GM19238 (cell line): ENCODE results near the gene OR3A2.
"Not testable (repeated sequence)": the region's sequence is repeated elsewhere in the genome, so short reads cannot be mapped to it uniquely, and the experiment has no call there.

Source experiments
- DNase-seq: peaks from one replicate; pipeline ENCODE4 v3.0.0; 2011; ENCODE audit warnings: low spot score; ENCODE audit not compliant: insufficient read length

Gene OR3A2

DNA sequence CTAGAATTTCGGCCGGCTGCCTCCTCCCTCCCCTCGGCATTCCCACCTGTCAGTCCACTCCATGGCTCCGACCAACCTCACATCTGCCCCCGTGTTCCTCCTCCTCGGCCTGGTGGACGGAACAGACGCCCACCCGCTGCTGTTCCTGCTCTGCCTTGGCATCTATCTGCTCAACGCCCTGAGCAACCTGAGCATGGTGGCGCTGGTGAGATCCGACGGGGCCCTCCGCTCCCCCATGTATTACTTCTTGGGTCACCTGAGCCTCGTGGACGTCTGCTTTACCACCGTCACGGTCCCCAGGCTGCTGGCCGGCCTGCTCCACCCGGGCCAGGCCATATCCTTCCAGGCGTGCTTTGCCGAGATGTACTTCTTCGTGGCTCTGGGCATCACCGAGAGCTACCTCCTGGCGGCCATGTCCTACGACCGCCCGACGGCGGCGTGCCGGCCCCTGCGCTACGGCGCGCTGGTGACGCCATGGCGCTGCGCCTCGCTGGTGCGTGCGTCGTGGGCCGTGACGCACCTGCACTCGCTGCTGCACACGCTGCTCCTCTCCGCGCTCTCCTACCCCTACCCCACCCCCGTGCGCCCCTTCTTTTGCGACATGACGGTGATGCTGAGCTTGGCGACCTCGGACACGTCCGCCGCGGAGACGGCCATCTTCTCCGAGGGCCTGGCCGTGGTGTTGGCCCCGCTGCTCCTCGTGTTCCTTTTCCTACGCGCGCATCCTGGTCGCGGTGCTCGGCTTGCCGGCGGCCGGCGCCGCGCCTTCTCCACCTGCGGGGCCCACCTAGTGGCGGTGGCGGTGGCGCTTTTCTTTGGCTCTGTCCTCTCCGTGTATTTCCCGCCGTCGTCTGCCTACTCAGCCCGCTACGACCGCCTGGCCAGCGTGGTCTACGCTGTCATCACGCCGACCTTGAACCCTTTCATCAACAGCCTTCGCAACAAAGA lies at the start of gene OR3A2:
OR3A2 (minus strand) TSS at position 440 of the 948 bp plus-strand sequence.
- no peak for DNase-seq

DNA sequence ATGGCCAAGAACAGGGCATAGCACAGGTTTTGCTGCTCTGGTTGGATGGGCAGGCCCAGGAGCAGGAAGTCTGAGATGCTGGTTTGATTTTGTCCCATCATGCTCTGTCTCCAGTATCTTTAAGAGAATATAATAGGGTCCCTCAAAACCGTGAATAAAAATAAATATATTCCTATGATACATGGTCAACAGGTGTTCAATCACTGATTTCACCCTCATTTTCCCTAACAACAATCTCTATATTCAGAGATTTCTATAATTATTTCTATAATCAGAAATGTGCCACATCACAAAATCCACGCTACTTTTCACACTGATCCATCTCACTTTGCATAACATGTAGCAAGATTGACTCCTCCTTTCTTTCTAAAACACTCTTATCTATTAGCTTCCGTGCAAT lies 47.6 kb upstream of the OR3A2 start, which contains the start of gene OR1E2:
OR1E2 (minus strand) TSS at position 101 of the 400 bp plus-strand sequence; CDS start at position 101, 0 bp downstream.
- no peak for DNase-seq

DNA sequence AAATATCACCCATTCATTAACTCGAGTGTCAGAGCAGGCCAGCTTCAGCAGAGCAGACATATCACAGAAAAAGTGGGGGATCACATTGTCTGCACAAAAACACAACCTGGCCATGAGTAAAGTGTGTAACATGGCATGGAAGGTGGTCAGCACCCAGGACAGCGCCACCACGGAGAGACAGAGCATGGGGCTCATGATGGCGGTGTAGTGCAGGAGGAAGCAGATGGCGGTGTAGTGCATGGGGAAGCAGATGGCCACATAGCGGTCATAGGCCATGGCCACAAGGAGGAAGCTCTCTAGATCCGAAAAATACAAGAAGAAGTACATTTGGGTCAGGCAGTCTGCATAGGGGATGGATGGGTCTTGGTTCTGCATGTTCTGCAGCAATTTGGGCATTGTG lies 47.1 kb upstream of the OR3A2 start:
- not testable (repeated sequence) for DNase-seq

DNA sequence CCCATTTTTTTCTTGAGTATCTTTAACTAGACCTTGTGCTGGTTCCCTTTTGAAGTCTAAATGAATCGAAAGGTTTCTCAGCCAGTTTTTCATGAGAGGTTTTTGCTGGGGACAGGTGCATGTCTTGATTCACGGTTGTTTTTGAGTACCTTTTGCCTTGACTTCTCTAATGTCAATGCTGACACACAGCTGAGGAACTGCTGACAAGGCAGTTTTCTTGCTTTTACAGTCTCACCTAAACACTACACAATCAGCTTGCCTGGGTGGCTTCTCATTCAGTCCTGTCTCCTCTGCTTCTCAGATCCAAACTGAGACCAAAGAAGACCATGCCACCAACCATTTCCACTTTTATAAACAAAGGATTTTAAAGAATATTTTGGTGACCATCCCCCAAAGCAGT lies 32.1 kb upstream of the OR3A2 start:
- DNase-seq, result no peak

DNA sequence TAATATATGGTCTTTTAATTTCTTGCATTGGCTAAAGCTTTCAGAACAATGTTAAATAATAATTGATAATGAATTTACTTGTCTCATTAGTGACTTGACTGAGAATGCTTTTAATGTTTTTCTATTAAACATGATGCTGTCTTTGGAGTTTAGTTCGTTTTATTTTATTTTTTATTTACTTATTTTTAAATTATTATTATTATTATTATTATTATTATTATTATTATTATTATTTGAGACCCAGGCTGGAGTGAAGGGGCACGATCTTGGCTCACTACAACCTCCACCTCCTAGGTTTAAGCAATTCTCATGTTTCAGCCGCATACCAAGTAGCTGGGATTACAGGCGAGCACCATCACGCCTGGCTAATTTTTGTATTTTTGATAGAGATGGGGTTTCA lies 29.5 kb upstream of the OR3A2 start:
- no peak for DNase-seq

DNA sequence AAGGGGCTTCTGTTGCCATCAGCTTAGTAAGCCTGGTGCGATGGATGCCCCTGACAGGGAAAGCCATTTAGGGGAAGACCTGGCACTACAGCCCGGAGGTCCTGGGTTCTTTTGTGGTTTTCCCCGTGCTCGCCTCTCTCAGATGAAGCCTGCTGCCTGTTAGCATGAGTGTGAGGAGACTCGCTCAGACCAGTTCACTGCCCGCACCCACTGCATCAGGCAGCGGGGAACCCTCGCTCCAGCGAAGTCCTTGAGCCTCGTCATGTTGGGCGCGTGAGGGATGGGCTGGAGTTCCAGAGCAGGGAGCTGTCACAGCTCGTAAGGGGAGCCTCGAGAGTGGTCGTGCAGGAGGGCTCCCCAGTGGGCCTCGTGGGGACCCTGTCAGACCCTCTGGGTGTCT lies 26.1 kb upstream of the OR3A2 start:
- not testable (repeated sequence) for DNase-seq

DNA sequence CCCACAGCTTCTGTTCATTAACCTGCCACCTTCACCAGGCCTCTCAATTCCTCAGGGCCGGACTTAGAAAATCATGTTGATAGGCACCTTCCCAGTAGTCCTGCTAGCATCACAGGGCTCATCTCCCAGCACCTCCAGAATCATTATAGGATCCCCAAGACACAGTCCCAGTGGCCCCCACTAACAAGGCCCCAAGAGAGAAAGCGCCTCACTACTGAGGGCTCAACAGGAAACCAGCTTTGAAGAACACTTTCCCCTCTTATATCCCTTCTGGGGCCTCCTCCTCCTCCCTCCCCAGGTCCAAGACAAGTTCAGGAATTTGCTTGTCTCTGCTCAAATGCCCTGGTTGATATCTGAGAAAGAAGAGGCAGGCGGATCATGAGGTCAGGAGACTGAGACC lies 25.0 kb upstream of the OR3A2 start, which contains the start of gene OR3A3:
OR3A3 (plus strand) TSS at position 301 of the 400 bp plus-strand sequence.
- no peak for DNase-seq

DNA sequence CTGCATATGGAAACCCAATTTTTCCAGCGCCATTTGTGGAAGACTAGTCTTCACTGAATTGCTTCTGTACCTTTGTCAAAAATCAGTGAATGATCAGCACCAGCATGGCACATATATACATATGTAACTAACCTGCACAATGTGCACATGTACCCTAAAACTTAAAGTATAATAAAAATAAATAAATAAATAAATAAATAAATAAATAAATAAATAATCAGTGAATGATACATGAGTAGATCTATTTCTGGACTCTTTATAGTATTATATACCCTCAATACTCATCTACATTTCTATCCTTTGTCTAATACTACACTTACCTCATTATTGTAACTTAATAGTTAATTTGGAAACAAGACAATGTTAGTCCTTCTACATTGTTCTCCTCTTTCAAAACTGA lies 17.7 kb upstream of the OR3A2 start:
- DNase-seq, result not testable (repeated sequence)

DNA sequence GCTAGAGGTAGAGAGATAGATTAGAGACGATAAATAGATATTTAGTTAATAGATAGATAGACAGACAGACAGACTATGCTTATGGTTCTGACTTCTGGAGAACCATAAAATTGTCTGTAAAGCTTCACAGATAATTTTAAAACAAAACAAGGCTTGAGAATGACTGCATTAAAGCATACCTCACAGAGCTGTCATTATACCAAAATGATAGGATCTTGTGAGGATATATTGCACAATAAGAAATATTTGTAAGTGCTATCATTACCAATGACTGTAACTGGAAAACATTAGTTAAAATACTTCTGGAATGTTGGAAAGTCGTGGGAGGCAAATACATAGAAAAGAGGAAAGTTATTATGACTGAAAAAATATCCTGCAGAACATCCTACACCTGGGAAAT lies 15.7 kb upstream of the OR3A2 start:
- DNase-seq, result no peak

DNA sequence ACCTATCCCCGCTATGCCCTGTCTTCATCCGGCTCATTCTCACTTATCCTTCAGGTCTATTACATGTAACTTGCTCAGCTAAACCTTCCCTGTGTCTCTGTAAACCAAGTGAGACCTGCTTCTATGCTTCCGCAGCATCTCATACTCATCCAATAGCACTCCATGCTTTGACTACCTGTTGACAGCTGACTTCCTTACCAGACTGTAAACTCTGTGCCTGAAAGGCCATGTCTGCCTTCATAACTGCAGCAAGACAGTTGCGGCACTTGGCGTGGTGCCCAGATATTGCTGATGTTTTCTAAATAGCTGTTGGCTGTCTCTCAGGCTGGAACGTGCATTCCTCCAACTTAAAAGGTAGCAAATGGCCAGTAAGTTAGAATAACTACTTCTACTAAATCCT lies 13.9 kb upstream of the OR3A2 start:
- no peak for DNase-seq

DNA sequence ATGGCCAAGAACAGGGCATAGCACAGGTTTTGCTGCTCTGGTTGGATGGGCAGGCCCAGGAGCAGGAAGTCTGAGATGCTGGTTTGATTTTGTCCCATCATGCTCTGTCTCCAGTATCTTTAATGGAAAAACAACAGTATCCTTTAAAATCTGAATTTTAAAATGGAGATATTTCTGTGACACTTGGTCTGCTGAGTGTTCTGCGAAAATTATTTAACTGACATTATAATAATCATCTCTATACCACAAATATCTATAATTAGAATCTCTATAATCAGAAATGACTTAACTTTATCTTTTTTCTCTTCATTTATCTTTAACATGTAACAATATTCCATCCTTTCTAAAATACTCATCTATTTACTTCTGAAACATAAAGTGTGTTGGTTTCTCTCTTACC lies 12.2 kb upstream of the OR3A2 start, which contains the start of gene OR1E1:
OR1E1 (minus strand) TSS at position 101 of the 400 bp plus-strand sequence; CDS start at position 101, 0 bp downstream.
- DNase-seq, result no peak

DNA sequence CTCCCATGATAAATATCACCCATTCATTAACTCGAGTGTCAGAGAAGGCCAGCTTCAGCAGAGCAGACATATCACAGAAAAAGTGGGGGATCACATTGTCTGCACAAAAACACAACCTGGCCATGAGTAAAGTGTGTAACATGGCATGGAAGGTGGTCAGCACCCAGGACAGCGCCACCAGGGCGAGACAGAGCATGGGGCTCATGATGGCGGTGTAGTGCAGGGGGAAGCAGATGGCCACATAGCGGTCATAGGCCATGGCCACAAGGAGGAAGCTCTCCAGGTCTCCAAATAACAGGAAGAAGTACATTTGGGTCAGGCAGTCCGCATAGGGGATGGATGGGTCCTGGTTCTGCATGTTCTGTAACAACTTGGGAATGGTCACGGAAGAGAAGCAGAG lies 11.7 kb upstream of the OR3A2 start:
- DNase-seq, result not testable (repeated sequence)

DNA sequence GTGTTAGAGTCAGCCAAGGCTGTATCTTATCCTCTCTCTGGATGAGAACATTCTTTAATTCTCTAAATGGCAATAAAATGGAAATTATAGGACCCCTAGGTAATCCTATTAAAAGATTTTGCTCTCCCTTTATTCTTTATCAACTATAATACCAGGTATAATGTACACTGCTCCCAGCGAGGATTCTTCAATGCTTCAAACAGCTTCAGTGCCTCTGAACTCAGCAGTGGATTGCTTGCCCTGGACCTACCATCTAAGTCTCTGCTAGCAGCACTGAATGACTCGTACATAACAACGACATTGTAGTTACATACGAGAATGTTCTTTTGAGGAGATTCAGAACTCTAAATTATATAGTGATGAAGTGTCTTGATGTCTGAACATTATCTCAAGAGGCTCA lies 3.7 kb upstream of the OR3A2 start:
- no peak for DNase-seq

DNA sequence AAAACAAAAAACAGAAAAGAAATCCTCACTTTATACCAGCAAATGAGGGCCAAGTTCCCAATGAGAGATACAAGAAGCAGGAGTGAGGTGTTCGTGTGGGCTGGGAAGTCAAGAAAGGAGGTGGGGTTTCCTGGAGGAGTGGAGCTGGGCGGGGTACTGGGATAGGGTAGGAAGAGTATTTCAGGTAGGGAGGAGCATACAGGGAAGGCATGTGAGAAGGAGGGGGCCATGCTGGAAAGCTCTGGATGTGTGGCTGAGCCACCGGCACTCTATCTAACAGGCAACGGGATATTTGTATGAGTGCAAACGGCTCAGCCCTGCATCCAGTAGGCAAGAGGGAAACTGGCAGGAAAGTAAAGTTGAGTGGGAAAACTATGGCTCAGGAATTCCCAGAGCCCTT lies 4.2 kb downstream of the OR3A2 start:
- DNase-seq, result no peak

DNA sequence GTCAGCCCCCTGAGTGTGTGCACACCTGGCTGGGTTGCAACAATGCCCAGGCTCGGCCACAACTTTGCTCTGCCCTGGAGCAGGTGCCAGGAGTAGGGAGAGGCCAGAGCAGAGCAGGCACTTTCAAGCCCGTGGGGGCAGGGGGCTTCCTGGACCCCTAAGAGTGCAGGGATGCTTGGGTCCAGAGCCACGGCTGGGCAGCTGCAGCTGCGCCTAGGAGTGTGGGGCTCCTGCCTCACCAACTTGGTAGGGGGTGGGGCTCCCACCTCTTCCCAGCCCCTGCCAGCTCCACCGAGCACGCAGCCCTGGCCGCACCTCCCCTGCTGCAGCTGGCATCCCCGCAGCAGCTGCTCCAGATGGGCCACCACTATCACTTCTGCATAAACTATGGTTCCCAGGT lies 7.8 kb downstream of the OR3A2 start:
- no peak for DNase-seq

DNA sequence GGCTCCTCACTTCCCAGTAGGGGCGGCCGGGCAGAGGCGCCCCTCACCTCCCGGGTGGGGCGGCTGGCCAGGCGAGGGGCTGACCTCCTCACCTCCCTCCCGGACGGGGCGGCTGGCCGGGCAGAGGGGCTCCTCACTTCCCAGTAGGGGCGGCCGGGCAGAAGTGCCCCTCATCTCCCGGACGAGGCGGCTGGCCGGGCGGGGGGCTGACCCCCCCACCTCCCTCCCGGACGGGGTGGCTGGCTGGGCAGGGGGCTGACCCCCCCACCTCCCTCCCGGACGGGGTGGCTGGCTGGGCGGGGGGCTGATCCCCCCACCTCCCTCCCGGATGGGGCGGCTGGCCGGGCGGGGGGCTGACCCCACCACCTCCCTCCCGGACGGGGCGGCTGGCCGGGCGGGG lies 14.9 kb downstream of the OR3A2 start:
- DNase-seq, result not testable (repeated sequence)

DNA sequence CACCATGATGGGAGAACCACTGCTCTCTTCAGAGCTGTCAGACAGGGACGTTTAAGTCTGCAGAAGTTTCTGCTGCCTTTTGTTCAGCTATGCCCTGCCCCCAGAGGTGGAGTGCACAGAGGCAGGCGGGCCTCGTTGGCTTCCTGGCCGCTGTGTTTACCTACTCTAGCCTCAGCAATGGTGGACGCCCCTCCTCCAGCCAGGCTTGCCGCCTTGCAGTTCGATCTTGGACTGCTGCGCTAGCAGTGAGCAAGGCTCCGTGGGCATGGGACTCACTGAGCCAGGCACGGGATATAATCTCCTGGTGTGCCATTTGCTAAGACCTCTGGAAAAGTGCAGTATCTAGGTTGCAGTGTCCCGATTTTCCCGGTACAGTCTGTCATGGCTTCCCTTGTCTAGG lies 43.3 kb downstream of the OR3A2 start:
- not testable (repeated sequence) for DNase-seq

DNA sequence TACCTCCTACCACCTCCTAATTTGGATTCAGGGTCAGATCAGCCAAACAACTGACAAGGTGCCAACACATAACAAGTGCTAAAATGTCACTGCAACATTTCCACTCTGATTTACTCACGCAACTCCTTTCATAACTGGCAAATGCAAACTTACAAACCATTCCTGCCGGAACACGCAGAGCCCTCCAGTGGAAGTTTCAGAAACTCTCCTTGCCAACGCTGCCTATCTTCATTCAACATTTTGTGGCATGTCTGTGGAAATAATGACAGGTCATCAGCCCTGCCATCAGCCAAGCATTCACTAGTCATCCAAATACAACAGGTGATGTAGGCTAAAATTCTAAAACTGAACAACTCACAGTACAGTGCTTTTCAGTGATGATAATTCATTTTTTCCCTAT lies 50.2 kb downstream of the OR3A2 start:
- DNase-seq, result no peak

DNA sequence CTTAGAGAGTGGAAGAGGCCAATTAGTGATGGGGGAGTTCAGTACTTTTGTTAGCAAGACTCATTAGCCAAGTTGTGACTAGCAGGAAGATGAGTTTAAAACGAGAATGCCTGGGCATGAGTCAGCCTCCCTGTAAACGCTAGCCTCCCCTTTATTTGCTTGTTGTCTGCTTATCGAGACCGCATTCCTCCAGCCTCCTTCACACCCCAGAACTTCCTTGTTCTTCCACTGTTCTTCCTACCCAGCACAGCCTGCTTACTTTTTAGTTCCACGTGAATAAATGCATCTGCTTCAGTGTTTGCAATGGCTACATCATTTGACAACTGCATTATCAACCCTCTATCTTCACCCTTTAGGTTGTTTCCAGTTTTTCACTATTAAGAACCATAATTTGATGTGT lies 67.8 kb downstream of the OR3A2 start:
- no peak for DNase-seq

DNA sequence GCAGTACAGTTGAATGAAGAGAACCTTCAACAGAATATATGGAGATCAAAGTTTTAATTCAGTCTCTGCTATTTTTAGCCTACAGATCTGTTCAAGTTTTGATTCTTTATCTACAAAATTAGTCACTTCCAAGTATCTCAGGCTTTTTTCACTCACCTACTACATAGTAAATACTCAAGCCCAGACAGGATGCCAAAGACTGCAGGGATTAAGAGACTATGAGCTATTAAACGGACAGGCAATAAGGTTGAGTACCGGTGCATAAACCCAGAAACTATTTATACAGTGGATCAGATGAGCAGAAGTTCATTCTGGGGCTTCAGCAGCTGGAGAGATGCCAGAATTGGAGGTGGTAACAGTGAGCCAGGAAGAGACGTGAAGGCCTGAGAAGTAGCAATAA lies 69.3 kb downstream of the OR3A2 start:
- DNase-seq, result no peak

DNA sequence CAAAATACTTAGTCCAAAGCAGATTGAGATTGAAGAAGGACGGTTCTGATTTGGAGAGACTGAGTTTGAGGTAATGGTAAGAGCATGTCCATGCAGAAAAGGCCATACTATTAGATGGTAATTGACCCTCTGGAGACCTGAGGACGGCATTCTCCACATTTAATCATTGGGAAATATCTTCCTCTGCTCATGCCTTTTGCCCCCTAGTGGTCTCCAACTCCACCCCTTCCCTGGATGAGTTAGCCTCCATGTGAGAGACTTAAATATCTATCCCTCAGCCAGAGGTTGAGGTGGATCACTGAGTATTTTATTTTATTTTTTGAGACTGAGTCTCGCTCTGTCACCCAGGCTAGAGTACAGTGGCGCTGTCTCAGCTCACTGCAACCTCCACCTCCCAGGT lies 77.5 kb downstream of the OR3A2 start:
- DNase-seq, result no peak

DNA sequence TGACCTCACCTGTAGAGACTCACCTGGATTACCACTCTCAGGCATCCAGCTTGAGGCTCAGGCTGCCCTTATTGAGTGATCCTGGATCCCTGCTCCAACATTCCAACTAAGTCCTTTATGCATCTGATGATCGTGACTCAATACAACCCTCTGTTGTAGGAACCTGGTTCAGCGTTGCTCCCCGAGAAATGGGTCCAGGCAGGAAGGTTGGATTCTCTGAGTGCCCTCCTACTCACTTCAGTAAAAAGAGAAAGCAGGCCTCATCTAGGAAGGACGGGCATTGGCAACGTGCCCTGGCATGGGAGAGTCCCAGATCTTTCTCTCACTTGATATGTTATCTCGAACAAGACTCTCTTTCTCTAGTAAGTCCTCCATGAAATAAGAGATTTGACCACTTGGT lies 87.8 kb downstream of the OR3A2 start, which contains the start of gene OR3A1:
OR3A1 (minus strand) TSS at position 101 of the 400 bp plus-strand sequence. CDS start 5,778 bp downstream, outside the sequence.
- DNase-seq, result no peak

DNA sequence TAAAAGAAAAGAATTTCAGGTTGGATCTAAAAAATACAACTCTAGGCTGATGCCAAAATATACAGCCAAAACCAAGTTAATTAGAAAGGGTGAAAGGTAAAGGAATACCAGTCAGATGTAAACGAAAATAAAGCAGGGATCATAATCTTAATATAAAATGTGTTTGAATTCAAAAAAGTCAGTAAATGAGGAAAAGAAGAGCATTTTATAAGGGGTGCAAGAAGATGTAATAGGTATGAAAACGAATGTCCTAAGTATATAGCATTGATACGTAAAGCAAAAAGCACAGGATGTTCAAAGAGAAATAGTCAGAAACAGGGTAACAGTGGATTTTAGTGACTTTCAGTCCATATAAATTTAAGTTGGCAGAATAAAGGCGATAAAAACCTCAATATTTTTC lies 90.5 kb downstream of the OR3A2 start:
- no peak for DNase-seq
